ENCODE data around the gene CHN2.

The CHN2 gene

GRCh38 chr7:29464753-29465152 lies 270.2 kb downstream of the CHN2 start:
- no peak for DNase-seq (ENCODE audit: low read depth, low spot score)

GRCh38 chr7:29467193-29467926 lies 272.8 kb downstream of the CHN2 start:
- no peak for DNase-seq (ENCODE audit: low read depth, low spot score)

GRCh38 chr7:29468196-29468595 lies 273.6 kb downstream of the CHN2 start:
- DNase-seq (ENCODE audit: low read depth, low spot score): no peak

- no peak for DNase-seq (ENCODE audit: low read depth, low spot score)
Measured at GRCh38 chr7:29469281-29469680, 274.7 kb downstream of the CHN2 start.

- no peak for DNase-seq (ENCODE audit: low read depth, low spot score)
Measured at GRCh38 chr7:29469976-29470557, 275.5 kb downstream of the CHN2 start.

- DNase-seq (ENCODE audit: low read depth, low spot score): no peak
Measured at GRCh38 chr7:29471444-29472138, 277.0 kb downstream of the CHN2 start.

GRCh38 chr7:29476916-29477315 lies 282.3 kb downstream of the CHN2 start:
- DNase-seq (ENCODE audit: low read depth, low spot score): no peak

- no peak for DNase-seq (ENCODE audit: low read depth, low spot score)
Measured at GRCh38 chr7:29478226-29478625, 283.7 kb downstream of the CHN2 start.

- no peak for DNase-seq (ENCODE audit: low read depth, low spot score)
Measured at GRCh38 chr7:29478687-29479240, 284.2 kb downstream of the CHN2 start.

GRCh38 chr7:29479301-29480200 lies 285.0 kb downstream of the CHN2 start:
- DNase-seq (ENCODE audit: low read depth, low spot score): peak; percentile 59

- no peak for DNase-seq (ENCODE audit: low read depth, low spot score)
Measured at GRCh38 chr7:29480451-29480850, 285.9 kb downstream of the CHN2 start.

GRCh38 chr7:29480934-29481651 lies 286.5 kb downstream of the CHN2 start:
- DNase-seq (ENCODE audit: low read depth, low spot score): no peak

- DNase-seq (ENCODE audit: low read depth, low spot score): no peak
Measured at GRCh38 chr7:29482056-29482455, 287.5 kb downstream of the CHN2 start.

- no peak for DNase-seq (ENCODE audit: low read depth, low spot score)
Measured at GRCh38 chr7:29483219-29484104, 288.9 kb downstream of the CHN2 start.

GRCh38 chr7:29484280-29484679 lies 289.7 kb downstream of the CHN2 start:
- DNase-seq (ENCODE audit: low read depth, low spot score): no peak

GRCh38 chr7:29485339-29486190 lies 291.0 kb downstream of the CHN2 start:
- DNase-seq (ENCODE audit: low read depth, low spot score): no peak

GRCh38 chr7:29486191-29486700 lies 291.7 kb downstream of the CHN2 start:
- DNase-seq (ENCODE audit: low read depth, low spot score): no peak

GRCh38 chr7:29487424-29487823 lies 292.8 kb downstream of the CHN2 start:
- no peak for DNase-seq (ENCODE audit: low read depth, low spot score)

All from ELF-1 (cell line).